KMS-11 (cell line): ENCODE results near the gene P4HA2.

Experiments
- H2AFZ ChIP-seq: fragments of 200-600 bp; sonication (generic); 2 replicates; pipeline ENCODE4 v1.6.1; 2016; ENCODE audit warnings: antibody characterized with exemption, mixed run types, low read depth
- H3K27ac ChIP-seq: fragments of 200-600 bp; sonication (generic); 2 replicates; pipeline ENCODE4 v1.6.1; 2016; ENCODE audit warnings: mild to moderate bottlenecking, mixed run types
- H3K27me3 ChIP-seq: fragments of 200-600 bp; sonication (generic); 2 replicates; pipeline ENCODE4 v1.6.1; 2017; ENCODE audit warnings: mild to moderate bottlenecking, low read depth, mixed run types, moderate library complexity; ENCODE audit not compliant: insufficient read depth
- H3K36me3 ChIP-seq: fragments of 200-600 bp; sonication (generic); 2 replicates; pipeline ENCODE4 v1.6.1; 2017; ENCODE audit warnings: mild to moderate bottlenecking, mixed run types; ENCODE audit not compliant: insufficient read depth
- H3K4me1 ChIP-seq: fragments of 200-600 bp; sonication (generic); 2 replicates; pipeline ENCODE4 v1.6.1; 2016; ENCODE audit warnings: mild to moderate bottlenecking, low read depth, mixed run types; ENCODE audit not compliant: poor library complexity, severe bottlenecking
- H3K4me2 ChIP-seq: fragments of 200-600 bp; sonication (generic); 2 replicates; pipeline ENCODE4 v1.7.0; 2016; ENCODE audit warnings: mild to moderate bottlenecking, mixed run types
- H3K4me3 ChIP-seq: fragments of 200-600 bp; sonication (generic); IDR thresholded peaks from 2 replicates; pipeline ENCODE4 v1.6.1; 2017; ENCODE audit warnings: low read depth, low read length, mixed read lengths; ENCODE audit not compliant: insufficient read depth
- H3K79me2 ChIP-seq: fragments of 200-600 bp; sonication (generic); 2 replicates; pipeline ENCODE4 v1.6.1; 2016; ENCODE audit warnings: low read depth, mixed run types; ENCODE audit not compliant: insufficient read depth
- H3K9ac ChIP-seq: fragments of 200-600 bp; sonication (generic); 2 replicates; pipeline ENCODE4 v1.6.1; 2016; ENCODE audit warnings: mild to moderate bottlenecking, mixed run types
- H4K20me1 ChIP-seq: fragments of 200-600 bp; sonication (generic); 2 replicates; pipeline ENCODE4 v1.6.1; 2016; ENCODE audit warnings: mild to moderate bottlenecking, mixed run types; ENCODE audit not compliant: insufficient read depth
- CTCF ChIP-seq: fragments of 200-600 bp; sonication (generic); conservative IDR thresholded peaks from 2 replicates; pipeline ENCODE4 v1.6.1; 2017; ENCODE audit warnings: low read depth, mild to moderate bottlenecking, antibody characterized with exemption, low read length, moderate library complexity, mixed read lengths

P4HA2 gene

GRCh38 chr5:132227485-132228240, at the start of gene P4HA2:
Gene P4HA2, minus strand, starts transcription at chr5:132227853. Its CDS starts 9,227 bp downstream, at chr5:132218626.
- H3K79me2 ChIP-seq = no peaks in the 10 kb centered on the region
- no peak for TF ChIP-seq CTCF
- no peaks in the 10 kb centered on the region for H3K36me3 ChIP-seq
- H3K27ac ChIP-seq = no peak within 1 kb of the TSS
- H3K9ac ChIP-seq = peak within 1 kb of the TSS; percentile 49; the same call in 1 of the 2 replicates
- H3K4me1 ChIP-seq = no peaks in the 10 kb centered on the region
- H3K4me2 ChIP-seq = peak within 1 kb of the TSS; percentile 76
- no peaks in the 10 kb centered on the region for H4K20me1 ChIP-seq
- H2AFZ ChIP-seq = peak within 1 kb of the TSS; percentile 90
- no peak within 1 kb of the TSS for H3K4me3 ChIP-seq
- no peaks in the 10 kb centered on the region for H3K27me3 ChIP-seq

GRCh38 chr5:132277256-132277655, 49.6 kb upstream of the P4HA2 start:
- H3K79me2 ChIP-seq = no peaks in the 10 kb centered on the region
- TF ChIP-seq CTCF = no peak
- H3K4me2 ChIP-seq = no peak overlapping the region
- no peak overlapping the region for H3K27ac ChIP-seq
- H3K9ac ChIP-seq = no peak overlapping the region
- no peaks in the 10 kb centered on the region for H4K20me1 ChIP-seq
- no peaks in the 10 kb centered on the region for H3K27me3 ChIP-seq
- no peaks in the 10 kb centered on the region for H3K4me1 ChIP-seq
- no peak overlapping the region for H2AFZ ChIP-seq
- no peaks in the 10 kb centered on the region for H3K36me3 ChIP-seq
- no peak overlapping the region for H3K4me3 ChIP-seq

GRCh38 chr5:132275367-132276220, 47.9 kb upstream of the P4HA2 start:
- Histone ChIP-seq H3K27ac (no peak overlapping the region), H4K20me1 (no peaks in the 10 kb centered on the region), H3K4me1 (no peaks in the 10 kb centered on the region), H3K27me3 (no peaks in the 10 kb centered on the region), H2AFZ (no peak overlapping the region), H3K4me2 (no peak overlapping the region), H3K9ac (no peak overlapping the region), H3K36me3 (no peaks in the 10 kb centered on the region), H3K4me3 (no peak overlapping the region), H3K79me2 (no peaks in the 10 kb centered on the region)
- no peak for TF ChIP-seq CTCF

GRCh38 chr5:132274050-132274792, 46.6 kb upstream of the P4HA2 start:
- H3K79me2 ChIP-seq = no peaks in the 10 kb centered on the region
- no peak overlapping the region for H2AFZ ChIP-seq
- H4K20me1 ChIP-seq = no peaks in the 10 kb centered on the region
- no peak overlapping the region for H3K27ac ChIP-seq
- H3K4me2 ChIP-seq = no peak overlapping the region
- H3K27me3 ChIP-seq = no peaks in the 10 kb centered on the region
- H3K4me3 ChIP-seq = no peak overlapping the region
- no peak overlapping the region for H3K9ac ChIP-seq
- no peaks in the 10 kb centered on the region for H3K36me3 ChIP-seq
- no peaks in the 10 kb centered on the region for H3K4me1 ChIP-seq
- TF ChIP-seq CTCF = no peak
